HL-60 (cell line): ENCODE data around the gene MLXIPL.

Experiments
- DNase-seq, 2 experiments: peaks; one replicate each; pipeline ENCODE4 v3.0.0-alpha.2; 2010 to 2020; ENCODE audit warnings: low read depth in 1 of 2, low spot score in 1 of 2
- H3K27ac ChIP-seq: fragments of 250-450 bp; sonication (Bioruptor Pico); replicated peaks from 2 replicates; pipeline ENCODE4 v1.5.1; 2020; ENCODE audit warnings: mild to moderate bottlenecking, moderate library complexity
- H3K27me3 ChIP-seq: fragments of 250-450 bp; sonication (Bioruptor Pico); 2 replicates; pipeline ENCODE4 v1.5.1; 2021; ENCODE audit warnings: mild to moderate bottlenecking, moderate library complexity; ENCODE audit not compliant: insufficient read depth, poor library complexity, severe bottlenecking
- H3K4me3 ChIP-seq: replicated peaks from 2 replicates; pipeline ENCODE4 v1.5.1; 2011; ENCODE audit warnings: mild to moderate bottlenecking, control low read depth, low read length; ENCODE audit not compliant: insufficient read depth
- GABPA ChIP-seq: IDR thresholded peaks from 2 replicates; pipeline ENCODE4 v1.6.1; 2012; ENCODE audit warnings: low read depth
- POLR2AphosphoS5 ChIP-seq: IDR thresholded peaks from 2 replicates; pipeline ENCODE4 v1.6.1; 2012; ENCODE audit warnings: low read depth
- SPI1 ChIP-seq: IDR thresholded peaks from 2 replicates; pipeline ENCODE4 v1.6.1; 2012; ENCODE audit warnings: low read depth, mild to moderate bottlenecking, borderline replicate concordance
- TF ChIP-seq, protein P1 (sequence below): IDR thresholded peaks from 2 replicates; pipeline ENCODE4 v1.6.1; 2012; ENCODE audit warnings: low read depth; ENCODE audit not compliant: insufficient replicate concordance
- TF ChIP-seq, protein P2 (sequence below): IDR thresholded peaks from one replicate; pipeline ENCODE4 v1.5.1; 2011; ENCODE audit warnings: low read length, control low read depth, inconsistent platforms; ENCODE audit not compliant: insufficient read depth

Gene MLXIPL

DNA sequence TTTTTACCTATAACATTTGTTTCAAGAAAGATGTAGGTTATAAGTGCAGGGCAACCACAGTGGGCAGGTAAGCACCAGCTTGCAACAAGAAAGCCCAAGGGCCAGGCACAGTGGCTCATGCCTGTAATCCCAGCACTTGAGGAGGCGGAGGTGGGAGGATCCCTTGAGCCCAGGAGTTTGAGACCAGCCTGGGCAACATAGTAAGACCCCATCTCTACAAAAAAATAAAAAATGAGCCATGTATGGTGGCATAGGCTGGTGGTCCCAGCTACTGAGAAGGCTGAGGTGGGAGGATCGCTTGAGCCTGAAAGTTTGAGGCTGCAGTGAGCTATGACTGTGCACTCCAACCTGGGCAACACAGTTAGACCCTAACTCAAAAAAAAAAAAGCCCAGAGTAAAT lies 79.6 kb downstream of the MLXIPL start:
- Histone ChIP-seq H3K27me3 (no peaks in the 10 kb centered on the region), H3K4me3 (no peak overlapping the region), H3K27ac (no peak overlapping the region)
- TF ChIP-seq, protein P1, sequence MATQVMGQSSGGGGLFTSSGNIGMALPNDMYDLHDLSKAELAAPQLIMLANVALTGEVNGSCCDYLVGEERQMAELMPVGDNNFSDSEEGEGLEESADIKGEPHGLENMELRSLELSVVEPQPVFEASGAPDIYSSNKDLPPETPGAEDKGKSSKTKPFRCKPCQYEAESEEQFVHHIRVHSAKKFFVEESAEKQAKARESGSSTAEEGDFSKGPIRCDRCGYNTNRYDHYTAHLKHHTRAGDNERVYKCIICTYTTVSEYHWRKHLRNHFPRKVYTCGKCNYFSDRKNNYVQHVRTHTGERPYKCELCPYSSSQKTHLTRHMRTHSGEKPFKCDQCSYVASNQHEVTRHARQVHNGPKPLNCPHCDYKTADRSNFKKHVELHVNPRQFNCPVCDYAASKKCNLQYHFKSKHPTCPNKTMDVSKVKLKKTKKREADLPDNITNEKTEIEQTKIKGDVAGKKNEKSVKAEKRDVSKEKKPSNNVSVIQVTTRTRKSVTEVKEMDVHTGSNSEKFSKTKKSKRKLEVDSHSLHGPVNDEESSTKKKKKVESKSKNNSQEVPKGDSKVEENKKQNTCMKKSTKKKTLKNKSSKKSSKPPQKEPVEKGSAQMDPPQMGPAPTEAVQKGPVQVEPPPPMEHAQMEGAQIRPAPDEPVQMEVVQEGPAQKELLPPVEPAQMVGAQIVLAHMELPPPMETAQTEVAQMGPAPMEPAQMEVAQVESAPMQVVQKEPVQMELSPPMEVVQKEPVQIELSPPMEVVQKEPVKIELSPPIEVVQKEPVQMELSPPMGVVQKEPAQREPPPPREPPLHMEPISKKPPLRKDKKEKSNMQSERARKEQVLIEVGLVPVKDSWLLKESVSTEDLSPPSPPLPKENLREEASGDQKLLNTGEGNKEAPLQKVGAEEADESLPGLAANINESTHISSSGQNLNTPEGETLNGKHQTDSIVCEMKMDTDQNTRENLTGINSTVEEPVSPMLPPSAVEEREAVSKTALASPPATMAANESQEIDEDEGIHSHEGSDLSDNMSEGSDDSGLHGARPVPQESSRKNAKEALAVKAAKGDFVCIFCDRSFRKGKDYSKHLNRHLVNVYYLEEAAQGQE = no peak
- TF ChIP-seq SPI1 (no peak), GABPA (no peak), POLR2AphosphoS5 (no peak)
- TF ChIP-seq, protein P2, sequence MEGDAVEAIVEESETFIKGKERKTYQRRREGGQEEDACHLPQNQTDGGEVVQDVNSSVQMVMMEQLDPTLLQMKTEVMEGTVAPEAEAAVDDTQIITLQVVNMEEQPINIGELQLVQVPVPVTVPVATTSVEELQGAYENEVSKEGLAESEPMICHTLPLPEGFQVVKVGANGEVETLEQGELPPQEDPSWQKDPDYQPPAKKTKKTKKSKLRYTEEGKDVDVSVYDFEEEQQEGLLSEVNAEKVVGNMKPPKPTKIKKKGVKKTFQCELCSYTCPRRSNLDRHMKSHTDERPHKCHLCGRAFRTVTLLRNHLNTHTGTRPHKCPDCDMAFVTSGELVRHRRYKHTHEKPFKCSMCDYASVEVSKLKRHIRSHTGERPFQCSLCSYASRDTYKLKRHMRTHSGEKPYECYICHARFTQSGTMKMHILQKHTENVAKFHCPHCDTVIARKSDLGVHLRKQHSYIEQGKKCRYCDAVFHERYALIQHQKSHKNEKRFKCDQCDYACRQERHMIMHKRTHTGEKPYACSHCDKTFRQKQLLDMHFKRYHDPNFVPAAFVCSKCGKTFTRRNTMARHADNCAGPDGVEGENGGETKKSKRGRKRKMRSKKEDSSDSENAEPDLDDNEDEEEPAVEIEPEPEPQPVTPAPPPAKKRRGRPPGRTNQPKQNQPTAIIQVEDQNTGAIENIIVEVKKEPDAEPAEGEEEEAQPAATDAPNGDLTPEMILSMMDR = no peak
- DNase-seq = no peak
